Measurements from ENCODE around the gene ATP5PF. TPM values are rescaled to one million over a fixed set of nuclear protein-coding genes. Genes with fewer than 3 reads are reported as not detected.
A peak's percentile ranks its signal among the peaks of the same experiment; 100 is the strongest.

The ATP5PF gene
- total RNA-seq, 4 donors from 2014 or later: 105 to 213 (median 136) TPM

DNA sequence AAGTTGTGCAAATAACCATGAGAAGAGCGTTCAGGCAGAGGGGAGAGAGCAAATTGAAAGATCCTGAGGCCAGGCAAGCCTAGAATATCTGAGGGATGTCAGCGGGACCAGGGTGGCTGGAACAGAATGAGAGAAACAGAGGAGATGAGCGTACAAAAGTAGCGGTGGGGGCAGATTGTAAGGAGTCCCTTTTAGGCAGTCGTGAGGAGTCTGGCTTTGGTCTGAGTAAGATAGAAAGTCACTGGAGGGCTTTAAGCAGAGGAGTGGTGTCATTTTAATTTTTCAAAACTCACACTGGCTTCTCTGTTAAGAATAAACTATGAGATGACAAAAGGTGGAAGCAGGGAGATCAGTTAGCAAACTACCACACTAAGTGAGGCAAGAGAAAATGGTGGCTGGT is 24.2 kb downstream of the ATP5PF start:
- DNase-seq (ENCODE audit: extremely low spot score): no peak
- Histone ChIP-seq H3K36me3 (peaks cover 5 to 62% (median 44%) of the 10 kb centered on the region in 4 donors), H3K27ac (replicated peaks in 1 of 4) (no peak overlapping the region), H3K27me3 (no peaks in the 10 kb centered on the region), H3K9me3 (no peaks in the 10 kb centered on the region), H3K4me1 (peaks cover 0 to 3% (median 0%) of the 10 kb centered on the region in 4 donors), H3K4me3 (no peak overlapping the region)
- TF ChIP-seq CTCF (IDR thresholded peaks at IDR 0.05) (no peak), POLR2AphosphoS5 (IDR thresholded peaks at IDR 0.05) (no peak), POLR2A (IDR thresholded peaks at IDR 0.05; ENCODE audit: low read depth) (no peak), EP300 (IDR thresholded peaks at IDR 0.05) (no peak)
- 97% methylated on average over 5 of the region's 5 CpGs for WGBS
- intact Hi-C loops (cut with DNase I): no loop called here

GRCh38 chr21:25709684-25710265 is 24.9 kb downstream of the ATP5PF start:
- Histone ChIP-seq H3K9me3 (no peaks in the 10 kb centered on the region), H3K27ac (replicated peaks in 1 of 4) (no peak overlapping the region), H3K36me3 (peaks cover 5 to 59% (median 37%) of the 10 kb centered on the region in 4 donors), H3K4me3 (no peak overlapping the region), H3K4me1 (peaks cover 0 to 3% (median 0%) of the 10 kb centered on the region in 4 donors), H3K27me3 (no peaks in the 10 kb centered on the region)
- no peak for DNase-seq (ENCODE audit: extremely low spot score)
- TF ChIP-seq POLR2AphosphoS5 (IDR thresholded peaks at IDR 0.05) (no peak), EP300 (IDR thresholded peaks at IDR 0.05) (no peak), CTCF (IDR thresholded peaks at IDR 0.05) (no peak), POLR2A (IDR thresholded peaks at IDR 0.05; ENCODE audit: low read depth) (no peak)
- 85% methylated on average over 5 of the region's 5 CpGs for WGBS
- intact Hi-C loops (cut with DNase I): no loop called here

DNA sequence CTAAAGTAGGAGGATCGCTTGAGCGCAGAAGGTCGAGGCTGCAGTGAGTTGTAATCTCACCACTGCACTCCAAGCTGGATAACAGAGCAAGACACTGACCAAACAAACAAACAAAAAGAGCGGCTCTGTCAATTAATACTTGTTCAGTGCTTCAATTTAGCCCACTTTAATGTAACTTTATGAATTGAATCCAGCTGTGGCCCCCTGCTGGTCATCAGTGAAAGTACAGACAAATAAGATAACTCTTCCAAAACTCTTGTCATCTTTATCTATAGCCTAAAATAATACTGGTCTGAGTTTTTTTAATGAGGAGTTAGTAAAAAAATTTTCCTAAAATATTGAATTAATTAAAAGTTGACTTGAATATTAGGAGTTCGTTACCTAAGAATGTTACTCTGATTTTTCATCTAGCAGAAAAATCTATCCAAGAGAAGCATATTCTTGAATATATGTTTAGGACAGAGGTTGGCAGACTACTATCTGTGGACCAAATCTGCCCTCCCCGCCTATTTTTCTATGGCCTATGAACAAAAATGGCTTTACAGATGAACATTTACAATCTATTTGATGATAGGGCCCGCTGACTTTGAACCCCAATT is 26.1 kb downstream of the ATP5PF start:
- WGBS: 65% methylated on average over 7 of the region's 7 CpGs
- intact Hi-C loops (cut with DNase I): loop anchor here (1.0 kb wide), 1 partner anchor 100 kb away; no protein-coding TSS in a partner anchor
- H3K27ac ChIP-seq (replicated peaks in 1 of 4): no peak overlapping the region
- H3K36me3 ChIP-seq: peaks cover 5 to 51% (median 28%) of the 10 kb centered on the region in 4 donors
- no peak overlapping the region for H3K4me3 ChIP-seq
- no peaks in the 10 kb centered on the region for H3K27me3 ChIP-seq
- no peak for DNase-seq (ENCODE audit: extremely low spot score)
- H3K4me1 ChIP-seq: peaks cover 0 to 3% (median 0%) of the 10 kb centered on the region in 4 donors
- no peaks in the 10 kb centered on the region for H3K9me3 ChIP-seq
- TF ChIP-seq EP300 (IDR thresholded peaks at IDR 0.05) (no peak), CTCF (IDR thresholded peaks at IDR 0.05) (peak; percentile 82 to 85 (median 83))

- 69% methylated on average over 4 of the region's 4 CpGs for WGBS
- Histone ChIP-seq H3K36me3 (peaks cover 5 to 59% (median 8%) of the 10 kb centered on the region in 4 donors), H3K9me3 (no peaks in the 10 kb centered on the region), H3K4me1 (no peaks in the 10 kb centered on the region), H3K27me3 (no peaks in the 10 kb centered on the region), H3K27ac (replicated peaks in 1 of 4) (peak overlapping the region in 3 of 4 donors; percentile 17 to 31 (median 30)), H3K4me3 (no peak overlapping the region)
- TF ChIP-seq EP300 (IDR thresholded peaks at IDR 0.05): no peak
- TF ChIP-seq POLR2A (IDR thresholded peaks at IDR 0.05; ENCODE audit: low read depth): no peak
- no peak for TF ChIP-seq CTCF (IDR thresholded peaks at IDR 0.05)
- no peak for TF ChIP-seq POLR2AphosphoS5 (IDR thresholded peaks at IDR 0.05)
- no peak for DNase-seq (ENCODE audit: extremely low spot score)
- intact Hi-C loops (cut with DNase I): no loop called here
Observed at GRCh38 chr21:25701529-25701928, 33.2 kb downstream of the ATP5PF start.

Data from esophagus muscularis mucosa (tissue), 4 donors.